ENCODE measurements around the gene SORCS1.

DNA sequence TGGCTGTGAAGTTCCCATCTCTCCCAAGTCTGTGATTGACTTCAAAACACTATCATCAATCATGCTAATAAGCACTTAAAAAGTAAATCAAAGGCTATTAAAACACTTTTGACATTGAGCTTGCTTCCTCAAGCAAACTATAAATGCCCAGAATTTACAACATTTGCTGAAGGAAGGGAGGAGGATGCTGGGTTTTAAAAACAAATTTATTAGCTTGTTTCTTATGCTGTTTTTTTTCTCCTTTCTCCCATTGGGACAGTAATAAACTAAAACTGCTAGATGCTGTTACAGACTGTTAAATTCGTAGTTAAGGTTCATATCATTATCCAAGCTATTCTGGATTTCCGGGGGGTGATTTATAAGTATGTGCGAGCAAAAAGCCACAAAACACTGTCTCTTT lies 250.5 kb downstream of the SORCS1 start:
- TF ChIP-seq, protein P1, sequence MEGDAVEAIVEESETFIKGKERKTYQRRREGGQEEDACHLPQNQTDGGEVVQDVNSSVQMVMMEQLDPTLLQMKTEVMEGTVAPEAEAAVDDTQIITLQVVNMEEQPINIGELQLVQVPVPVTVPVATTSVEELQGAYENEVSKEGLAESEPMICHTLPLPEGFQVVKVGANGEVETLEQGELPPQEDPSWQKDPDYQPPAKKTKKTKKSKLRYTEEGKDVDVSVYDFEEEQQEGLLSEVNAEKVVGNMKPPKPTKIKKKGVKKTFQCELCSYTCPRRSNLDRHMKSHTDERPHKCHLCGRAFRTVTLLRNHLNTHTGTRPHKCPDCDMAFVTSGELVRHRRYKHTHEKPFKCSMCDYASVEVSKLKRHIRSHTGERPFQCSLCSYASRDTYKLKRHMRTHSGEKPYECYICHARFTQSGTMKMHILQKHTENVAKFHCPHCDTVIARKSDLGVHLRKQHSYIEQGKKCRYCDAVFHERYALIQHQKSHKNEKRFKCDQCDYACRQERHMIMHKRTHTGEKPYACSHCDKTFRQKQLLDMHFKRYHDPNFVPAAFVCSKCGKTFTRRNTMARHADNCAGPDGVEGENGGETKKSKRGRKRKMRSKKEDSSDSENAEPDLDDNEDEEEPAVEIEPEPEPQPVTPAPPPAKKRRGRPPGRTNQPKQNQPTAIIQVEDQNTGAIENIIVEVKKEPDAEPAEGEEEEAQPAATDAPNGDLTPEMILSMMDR (IDR thresholded peaks at IDR 0.05), result no peak
- no peak for TF ChIP-seq EZH2 (IDR thresholded peaks at IDR 0.05)

Measured in neural progenitor cell (in vitro differentiated cells).